Liver (tissue), 3 donors: ENCODE data around the gene ZNF227.

Source experiments
- ATF3 ChIP-seq: IDR thresholded peaks from 2 replicates; pipeline ENCODE4 v1.6.1; 2016; ENCODE audit warnings: antibody characterized with exemption
- CTCF ChIP-seq: fragments of 150-350 bp; IDR thresholded peaks from 2 replicates; pipeline ENCODE4 v1.5.1; 2017; ENCODE audit warnings: improper control_type of control experiment, low read depth, low read length; ENCODE audit not compliant: missing input control
- HNF4G ChIP-seq: IDR thresholded peaks from 2 replicates; pipeline ENCODE4 v1.6.1; 2016; ENCODE audit warnings: antibody characterized with exemption
- RAD21 ChIP-seq, 2 donors: IDR thresholded peaks; 2 replicates each; pipeline ENCODE4 v1.6.1; 2016; ENCODE audit warnings: antibody characterized with exemption in 2 of 2, mild to moderate bottlenecking in 2 of 2
- YY1 ChIP-seq: IDR thresholded peaks from 2 replicates; pipeline ENCODE4 v1.6.1; 2016; ENCODE audit warnings: antibody characterized with exemption, mild to moderate bottlenecking
- donor health status: healthy.
- donor health status: healthy.

- no peak for TF ChIP-seq RAD21 (IDR thresholded peaks at IDR 0.05)
- no peak for TF ChIP-seq CTCF
- TF ChIP-seq ATF3, result no peak
- TF ChIP-seq HNF4G, result no peak
- no peak for TF ChIP-seq YY1
Measured at GRCh38 chr19:44255705-44256411, 43.5 kb downstream of the ZNF227 start.
